GM21515 (cell line): ENCODE measurements around the gene B4GALT2.

Experiments
- ATAC-seq: cut with Tn5 transposase; IDR thresholded peaks from one replicate; pipeline ENCODE4 v1.9.1; 2021; ENCODE audit not compliant: unreplicated experiment

B4GALT2 gene, protein sequence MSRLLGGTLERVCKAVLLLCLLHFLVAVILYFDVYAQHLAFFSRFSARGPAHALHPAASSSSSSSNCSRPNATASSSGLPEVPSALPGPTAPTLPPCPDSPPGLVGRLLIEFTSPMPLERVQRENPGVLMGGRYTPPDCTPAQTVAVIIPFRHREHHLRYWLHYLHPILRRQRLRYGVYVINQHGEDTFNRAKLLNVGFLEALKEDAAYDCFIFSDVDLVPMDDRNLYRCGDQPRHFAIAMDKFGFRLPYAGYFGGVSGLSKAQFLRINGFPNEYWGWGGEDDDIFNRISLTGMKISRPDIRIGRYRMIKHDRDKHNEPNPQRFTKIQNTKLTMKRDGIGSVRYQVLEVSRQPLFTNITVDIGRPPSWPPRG

DNA sequence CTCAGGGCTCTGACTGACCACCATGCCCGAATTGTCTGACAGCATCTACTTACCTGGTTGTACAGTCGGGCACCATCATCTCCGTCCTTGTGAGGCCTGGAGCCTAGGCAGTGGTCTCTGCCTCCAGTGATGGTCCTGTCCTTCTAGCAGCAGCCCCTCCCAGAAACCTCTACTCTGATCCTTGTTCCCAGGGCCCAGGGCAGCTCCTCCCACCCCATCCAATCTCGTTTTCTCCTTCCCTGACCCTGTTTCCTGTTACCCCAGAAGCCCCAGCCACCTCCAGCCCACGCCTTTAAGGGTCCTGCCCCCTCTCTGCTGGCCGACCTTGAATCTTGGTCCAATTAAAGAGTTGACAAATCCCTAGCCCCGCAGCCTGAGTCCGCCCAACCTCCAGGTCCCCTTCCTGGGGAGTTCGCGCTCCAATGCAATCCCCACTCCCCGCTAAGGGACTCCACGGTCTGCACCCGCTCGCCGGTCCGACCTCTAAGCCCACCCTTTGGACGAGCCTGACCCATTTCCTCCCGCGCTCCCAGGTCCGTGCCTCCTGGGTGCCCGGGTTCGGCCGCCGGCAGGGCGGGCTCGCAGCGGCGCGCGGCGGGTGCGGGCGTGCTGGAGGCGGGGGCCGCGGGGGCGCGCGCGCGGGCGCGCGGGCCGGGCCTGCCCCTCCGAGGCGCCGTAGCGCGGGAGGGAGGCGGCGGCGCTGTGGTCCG lies at the start of gene B4GALT2:
Gene B4GALT2, plus strand, starts transcription at position 660 of the 710 bp plus-strand sequence. CDS start 1,951 bp downstream, outside the sequence.
- no peak for ATAC-seq

DNA sequence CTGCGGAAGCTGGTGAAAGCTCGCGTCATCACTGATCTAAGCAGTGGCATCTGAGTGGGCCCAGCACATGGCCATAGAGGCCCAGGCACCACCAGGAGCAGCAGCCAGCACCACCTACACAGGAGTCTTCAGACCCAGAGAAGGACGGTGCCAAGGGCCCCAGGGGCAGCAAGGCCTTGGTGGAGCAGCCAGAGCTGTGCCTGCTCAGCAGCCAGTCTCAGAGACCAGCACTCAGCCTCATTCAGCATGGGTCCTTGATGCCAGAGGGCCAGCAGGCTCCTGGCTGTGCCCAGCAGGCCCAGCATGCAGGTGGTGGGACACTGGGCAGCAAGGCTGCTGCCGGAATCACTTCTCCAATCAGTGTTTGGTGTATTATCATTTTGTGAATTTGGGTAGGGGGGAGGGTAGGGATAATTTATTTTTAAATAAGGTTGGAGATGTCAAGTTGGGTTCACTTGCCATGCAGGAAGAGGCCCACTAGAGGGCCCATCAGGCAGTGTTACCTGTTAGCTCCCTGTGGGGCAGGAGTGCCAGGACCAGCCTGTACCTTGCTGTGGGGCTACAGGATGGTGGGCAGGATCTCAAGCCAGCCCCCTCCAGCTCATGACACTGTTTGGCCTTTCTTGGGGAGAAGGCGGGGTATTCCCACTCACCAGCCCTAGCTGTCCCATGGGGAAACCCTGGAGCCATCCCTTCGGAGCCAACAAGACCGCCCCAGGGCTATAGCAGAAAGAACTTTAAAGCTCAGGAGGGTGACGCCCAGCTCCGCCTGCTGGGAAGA lies 48.7 kb upstream of the B4GALT2 start:
- no peak for ATAC-seq

- ATAC-seq, result no peak
Measured at GRCh38 chr1:43930949-43931275, 48.1 kb upstream of the B4GALT2 start.

DNA sequence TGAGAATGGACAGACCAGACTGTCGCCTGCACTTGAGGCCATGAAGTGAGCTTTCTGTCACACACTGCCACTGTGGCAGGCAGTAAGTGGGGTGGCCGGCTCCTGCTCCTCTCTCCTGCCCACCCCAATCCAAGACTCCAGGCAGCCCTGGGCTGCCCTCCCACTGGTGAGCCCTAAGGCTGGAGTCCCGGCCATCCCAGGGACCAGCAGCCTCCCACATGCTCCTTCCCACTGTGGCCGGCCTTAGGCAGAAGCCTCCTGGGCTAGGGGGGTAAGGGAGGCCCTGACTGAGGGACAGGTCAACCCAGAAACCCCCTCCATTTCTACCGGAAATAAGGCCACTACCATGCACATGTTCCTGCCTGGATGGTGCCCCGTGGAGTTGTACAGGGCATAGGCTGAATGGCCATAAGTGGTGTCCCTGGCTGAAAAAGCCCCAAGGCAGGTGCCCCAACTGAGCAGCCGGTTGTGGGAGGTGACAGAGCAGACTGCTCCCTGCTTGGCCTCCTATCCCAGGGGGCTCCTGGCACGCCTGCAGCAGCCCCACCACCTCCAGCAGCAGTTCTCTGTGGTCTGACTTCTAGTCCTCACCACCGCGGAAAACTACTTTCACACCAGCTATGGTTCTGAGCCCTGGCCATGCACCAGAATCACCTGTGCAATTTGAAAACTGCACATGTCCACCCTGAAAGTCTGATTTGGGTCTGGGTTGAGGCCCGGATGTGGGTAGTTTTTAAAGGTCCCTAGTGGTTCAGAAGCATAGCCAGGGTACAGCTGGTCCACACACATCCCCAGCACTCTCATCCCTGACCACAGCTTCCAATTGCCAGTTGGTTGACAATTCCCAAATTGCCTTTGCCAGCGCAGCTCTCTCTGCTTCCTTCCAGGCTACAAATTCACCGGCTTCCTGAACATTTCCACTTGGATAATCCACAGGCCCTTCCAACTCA lies 47.0 kb upstream of the B4GALT2 start:
- no peak for ATAC-seq

DNA sequence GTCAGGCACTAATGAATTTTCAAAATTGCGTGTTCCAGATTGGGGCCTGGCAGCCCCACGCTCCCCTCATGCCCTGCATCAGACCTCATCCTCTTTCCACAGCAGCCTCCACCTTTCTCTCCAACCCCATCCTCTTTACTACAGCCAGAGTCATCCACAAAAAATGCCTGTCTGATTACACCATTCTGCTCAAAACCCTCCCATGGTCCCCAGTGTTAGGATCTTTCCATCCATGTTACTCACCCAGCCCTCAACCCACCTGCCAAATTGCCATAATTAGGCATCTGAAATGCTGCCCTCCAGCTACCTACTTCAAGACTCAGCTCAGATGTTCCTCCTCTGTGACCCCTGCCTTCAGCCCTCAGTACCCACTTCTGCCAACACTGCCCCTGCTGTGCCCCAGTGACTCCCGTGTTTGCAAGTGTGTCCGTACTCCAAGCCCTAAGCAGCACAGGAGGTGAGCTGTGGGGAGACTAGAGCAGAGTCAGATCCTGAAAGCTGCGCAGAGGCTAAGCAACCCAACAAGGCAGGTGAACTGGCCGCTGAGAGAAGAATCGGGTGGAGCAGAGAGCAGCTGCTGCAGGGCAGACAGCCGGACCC lies 46.1 kb upstream of the B4GALT2 start:
- ATAC-seq, result no peak

GRCh38 chr1:43933386-43934100 lies 45.5 kb upstream of the B4GALT2 start, which contains the start of gene ARTN:
ARTN (plus strand) TSS chr1:43933801; CDS start chr1:43935657, 1,856 bp downstream.
- no peak for ATAC-seq

GRCh38 chr1:43934101-43934985 lies 44.7 kb upstream of the B4GALT2 start:
- ATAC-seq, result no peak

DNA sequence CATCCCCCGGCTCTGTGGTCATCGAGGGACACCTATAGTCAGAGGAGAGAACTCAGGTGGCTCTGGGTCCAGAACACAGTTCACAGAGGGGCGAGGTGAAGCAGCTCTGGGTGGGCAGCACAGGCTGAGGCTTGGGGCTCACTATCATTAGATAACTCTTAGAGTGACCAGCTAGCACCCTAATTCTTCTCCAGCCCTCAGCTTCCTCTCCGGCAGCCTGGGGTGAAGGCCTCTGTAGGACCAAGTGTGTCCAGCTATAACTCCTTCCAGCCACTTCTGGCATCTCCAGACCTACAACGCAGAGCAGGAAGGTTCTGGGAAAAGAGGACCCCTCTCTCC lies 44.1 kb upstream of the B4GALT2 start:
- no peak for ATAC-seq

- ATAC-seq, result no peak
Measured at GRCh38 chr1:43935711-43936427, 43.1 kb upstream of the B4GALT2 start.

- no peak for ATAC-seq
Measured at GRCh38 chr1:43936431-43937151, 42.4 kb upstream of the B4GALT2 start.

- no peak for ATAC-seq
Measured at GRCh38 chr1:43937179-43937865, 41.7 kb upstream of the B4GALT2 start.

GRCh38 chr1:43938383-43938782 lies 40.6 kb upstream of the B4GALT2 start:
- no peak for ATAC-seq

DNA sequence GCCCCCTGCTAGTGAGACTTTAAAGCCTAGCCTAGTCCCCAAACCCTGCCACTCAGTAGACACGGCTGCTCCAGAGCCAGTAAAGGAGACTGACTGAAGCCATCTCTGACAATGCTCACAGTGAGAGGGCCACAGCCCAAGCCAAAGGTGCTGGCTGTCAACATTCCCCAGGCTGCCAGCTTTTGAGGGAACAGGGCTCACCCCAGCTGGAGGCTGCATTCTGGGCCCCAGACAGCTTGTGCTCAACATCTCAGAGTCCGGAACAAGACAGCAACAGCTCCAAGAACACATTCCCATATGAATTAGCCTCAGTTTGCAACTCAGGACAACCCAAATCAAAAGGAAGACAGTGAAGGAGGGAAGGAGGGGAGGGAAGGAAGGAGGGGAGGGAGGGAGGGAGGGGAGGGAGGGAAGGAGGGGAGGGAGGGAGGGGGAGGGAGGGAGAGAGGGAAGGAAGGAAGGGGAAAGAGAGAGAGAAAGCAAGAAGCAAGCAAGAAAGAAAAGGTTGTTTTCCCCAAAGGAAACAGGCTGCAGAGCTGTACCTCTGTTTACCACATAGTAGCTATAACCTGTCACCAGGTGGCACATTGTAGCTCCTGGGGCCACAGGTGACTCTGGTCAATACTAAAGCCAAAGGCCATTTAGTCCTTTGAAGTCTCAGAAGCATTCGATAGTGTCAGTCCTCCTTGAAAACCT lies 40.0 kb upstream of the B4GALT2 start:
- no peak for ATAC-seq

GRCh38 chr1:43942411-43942810 lies 36.6 kb upstream of the B4GALT2 start:
- no peak for ATAC-seq

DNA sequence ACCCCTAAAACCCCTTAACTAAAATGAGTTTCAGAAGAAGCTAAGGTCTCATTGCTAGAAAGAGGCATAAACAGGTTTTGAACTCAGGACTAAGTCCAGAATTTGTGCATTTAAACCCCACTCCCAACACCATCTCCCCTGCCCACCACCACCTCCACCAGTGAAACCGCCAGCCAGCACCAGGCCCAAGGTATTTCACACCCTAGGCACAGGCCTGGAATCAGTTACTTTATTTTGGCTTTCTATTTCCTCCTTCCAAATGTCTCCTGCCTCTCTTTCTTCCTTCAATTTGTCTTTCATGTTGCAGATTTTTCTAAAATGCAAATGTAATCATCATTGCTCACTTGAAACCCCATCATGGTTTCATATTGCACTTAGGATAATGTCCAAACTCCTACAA lies 34.1 kb upstream of the B4GALT2 start:
- ATAC-seq, result no peak

DNA sequence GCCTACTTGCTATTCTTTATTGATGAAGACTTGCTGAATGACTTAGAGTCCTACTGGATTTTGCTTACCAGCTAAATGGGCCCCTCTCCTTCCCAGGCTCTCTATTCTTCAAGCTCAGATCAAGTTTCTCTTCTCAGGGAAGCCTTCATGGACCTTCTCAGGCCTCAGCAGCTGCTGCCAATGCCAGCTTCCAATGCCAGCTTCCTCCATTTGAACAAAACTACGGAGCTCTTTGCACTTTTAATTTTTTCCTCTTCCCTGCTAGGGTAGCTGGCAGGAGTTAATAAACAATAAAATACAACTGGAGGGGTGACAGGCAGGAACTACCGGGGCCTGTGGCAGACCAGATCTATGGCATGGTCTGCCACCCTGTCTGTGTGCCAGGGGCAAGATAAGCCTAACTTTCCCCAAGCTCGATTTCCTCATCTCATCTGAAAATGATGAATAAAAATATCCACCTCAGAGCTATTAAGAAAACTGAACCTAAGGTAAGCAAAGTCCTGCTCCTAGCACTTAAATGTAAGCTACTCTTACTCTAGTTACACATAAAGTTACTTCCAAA lies 33.3 kb upstream of the B4GALT2 start:
- no peak for ATAC-seq
